Right lobe of liver (tissue), 6 donors: ENCODE results near the gene CTTN. TPM values are rescaled to one million over a fixed set of nuclear protein-coding genes. Genes with fewer than 3 reads are reported as not detected.

Source experiments
- ATAC-seq, 4 donors: fragments of 200-7000 bp; cut with Tn5 transposase; one replicate each; pipeline ENCODE4 v1.9.1; 2020; ENCODE audit warnings: mild to moderate bottlenecking in 4 of 4, moderate library complexity in 4 of 4
- DNase-seq, 3 donors: peaks; one replicate each; pipeline ENCODE4 v3.0.0-alpha.2; 2020
- H3K27ac ChIP-seq, 3 donors: fragments of 200-600 bp; one replicate each; pipeline ENCODE4 v1.8.0; 2022
- H3K27me3 ChIP-seq, 2 donors: fragments of 200-600 bp; one replicate each; pipeline ENCODE4 v1.8.0; 2022
- H3K36me3 ChIP-seq, 4 donors: fragments of 200-600 bp; sonication (generic) in 1 of 4; one replicate each; pipeline versions ENCODE4 v1.5.1 to v1.8.0; 2017 to 2022; ENCODE audit warnings: control low read depth in 1 of 4
- H3K4me1 ChIP-seq, 4 donors: fragments of 200-600 bp; sonication (generic) in 1 of 4; one replicate each; pipeline versions ENCODE4 v1.5.1 to v1.8.0; 2017 to 2022; ENCODE audit warnings: control low read depth in 1 of 4
- H3K4me3 ChIP-seq, 3 donors: fragments of 200-600 bp; one replicate each; pipeline ENCODE4 v1.8.0; 2022
- H3K9me3 ChIP-seq, 4 donors: fragments of 200-600 bp; sonication (generic) in 1 of 4; one replicate each; pipeline versions ENCODE4 v1.5.1 to v1.8.0; 2017 to 2022; ENCODE audit warnings: control low read depth in 1 of 4
- POLR2A ChIP-seq: fragments of 450-650 bp; IDR thresholded peaks from one replicate; pipeline ENCODE4 v1.6.1; 2017; ENCODE audit warnings: antibody characterized with exemption, mild to moderate bottlenecking
- WGBS: methylation state at CpG from one replicate; pipeline ENCODE4 v1.1.6; 2018; ENCODE audit warnings: low coverage, low lambda C conversion rate; ENCODE audit not compliant: insufficient coverage; ENCODE audit errors: missing lambda C conversion rate; 5-methylcytosine and 5-hydroxymethylcytosine counted together
- intact Hi-C, 2 donors: fragments of 100-400 bp; cut with DNase I; formaldehyde crosslinking; loops; one replicate each; pipeline versions ENCODE4 v1.11.2 to v1.14.1; 2022
- total RNA-seq, 6 experiments: library from RNA; depleted of rRNA in 2 of 6; stranded (reverse); fragments of >200 nt in 2 of 6; fragmentation: NEBNext Ultra II Directional in 3 of 6; extraction: Animal tissue kit (Norgen Biotek cat#: 25700) in 3 of 6; gene quantifications; one replicate each; pipeline versions ENCODE4 v1.1.0 to v1.2.4, GENCODE V29; 2016 to 2023
- TF ChIP-seq, protein P1 (sequence below), 4 donors: fragments of 200-600 bp in 3 of 4; fragments of 450-650 bp in 1 of 4; IDR thresholded peaks; one replicate each; pipeline versions ENCODE4 v1.5.1 to v1.8.0; 2016 to 2022; ENCODE audit warnings: antibody characterized with exemption in 4 of 4, mild to moderate bottlenecking in 2 of 4
- donor health status: DM: no; HTN: yes; CAD: no.
- donor health status: DM: no; HTN: no; CAD: no.
- donor health status: DM: no; HTN: no; CAD: no.
- donor health status: DM: no; HTN: yes; CAD: no.
- donor health status: DM: no; HTN: yes; CAD: no.

Gene CTTN
- total RNA-seq, 6 experiments from 2014 or later, result 63.6 to 90.8 (median 78.5) TPM

DNA sequence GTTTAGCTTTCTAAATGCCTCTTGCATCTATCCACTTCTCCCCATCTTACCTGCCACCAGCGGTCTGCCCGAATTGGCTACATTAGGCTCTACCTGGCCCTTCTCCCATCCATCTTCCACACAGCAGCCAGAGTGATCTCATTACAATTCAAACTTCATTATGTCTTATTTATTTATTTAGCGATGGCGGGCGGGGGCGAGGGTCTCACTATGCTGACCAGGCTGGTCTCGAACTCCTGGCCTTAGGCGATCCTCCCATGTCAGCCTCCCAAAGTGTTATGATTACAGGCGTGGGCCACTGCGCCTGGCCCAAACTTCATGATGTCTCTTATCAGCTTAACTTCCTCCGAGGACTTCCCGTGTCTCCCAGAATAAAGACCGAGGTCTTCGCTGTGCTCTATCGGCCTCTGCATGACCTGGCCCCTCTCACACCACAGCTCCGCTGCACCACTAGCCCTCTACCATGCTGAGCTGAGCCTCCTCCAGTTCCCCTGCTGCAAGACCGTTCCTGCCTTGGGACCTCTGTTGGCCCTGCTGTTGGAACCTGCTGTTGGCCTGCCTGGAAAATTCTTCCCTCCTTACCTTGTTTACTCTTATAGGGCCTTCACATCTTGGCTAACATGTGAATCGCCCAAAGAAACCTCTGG, 870 bp upstream of the CTTN start:
- Histone ChIP-seq H3K36me3 (no peaks in the 10 kb centered on the region), H3K4me3 (peak overlapping the region; percentile 71 to 82 (median 73)), H3K4me1 (peaks cover 0 to 16% (median 0%) of the 10 kb centered on the region in 4 donors), H3K9me3 (no peaks in the 10 kb centered on the region), H3K27me3 (no peaks in the 10 kb centered on the region), H3K27ac (peak overlapping the region in 1 of 3 donors; percentile 51)
- intact Hi-C loops, result no loop called here
- no peak for TF ChIP-seq POLR2A
- TF ChIP-seq, protein P1, sequence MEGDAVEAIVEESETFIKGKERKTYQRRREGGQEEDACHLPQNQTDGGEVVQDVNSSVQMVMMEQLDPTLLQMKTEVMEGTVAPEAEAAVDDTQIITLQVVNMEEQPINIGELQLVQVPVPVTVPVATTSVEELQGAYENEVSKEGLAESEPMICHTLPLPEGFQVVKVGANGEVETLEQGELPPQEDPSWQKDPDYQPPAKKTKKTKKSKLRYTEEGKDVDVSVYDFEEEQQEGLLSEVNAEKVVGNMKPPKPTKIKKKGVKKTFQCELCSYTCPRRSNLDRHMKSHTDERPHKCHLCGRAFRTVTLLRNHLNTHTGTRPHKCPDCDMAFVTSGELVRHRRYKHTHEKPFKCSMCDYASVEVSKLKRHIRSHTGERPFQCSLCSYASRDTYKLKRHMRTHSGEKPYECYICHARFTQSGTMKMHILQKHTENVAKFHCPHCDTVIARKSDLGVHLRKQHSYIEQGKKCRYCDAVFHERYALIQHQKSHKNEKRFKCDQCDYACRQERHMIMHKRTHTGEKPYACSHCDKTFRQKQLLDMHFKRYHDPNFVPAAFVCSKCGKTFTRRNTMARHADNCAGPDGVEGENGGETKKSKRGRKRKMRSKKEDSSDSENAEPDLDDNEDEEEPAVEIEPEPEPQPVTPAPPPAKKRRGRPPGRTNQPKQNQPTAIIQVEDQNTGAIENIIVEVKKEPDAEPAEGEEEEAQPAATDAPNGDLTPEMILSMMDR (IDR thresholded peaks at IDR 0.05), result no peak
- 45% methylated on average over 13 of the region's 18 CpGs for WGBS
- DNase-seq, result peak in 1 of 3 donors; percentile 48
- ATAC-seq, result peak; percentile 17 to 43 (median 20)

DNA sequence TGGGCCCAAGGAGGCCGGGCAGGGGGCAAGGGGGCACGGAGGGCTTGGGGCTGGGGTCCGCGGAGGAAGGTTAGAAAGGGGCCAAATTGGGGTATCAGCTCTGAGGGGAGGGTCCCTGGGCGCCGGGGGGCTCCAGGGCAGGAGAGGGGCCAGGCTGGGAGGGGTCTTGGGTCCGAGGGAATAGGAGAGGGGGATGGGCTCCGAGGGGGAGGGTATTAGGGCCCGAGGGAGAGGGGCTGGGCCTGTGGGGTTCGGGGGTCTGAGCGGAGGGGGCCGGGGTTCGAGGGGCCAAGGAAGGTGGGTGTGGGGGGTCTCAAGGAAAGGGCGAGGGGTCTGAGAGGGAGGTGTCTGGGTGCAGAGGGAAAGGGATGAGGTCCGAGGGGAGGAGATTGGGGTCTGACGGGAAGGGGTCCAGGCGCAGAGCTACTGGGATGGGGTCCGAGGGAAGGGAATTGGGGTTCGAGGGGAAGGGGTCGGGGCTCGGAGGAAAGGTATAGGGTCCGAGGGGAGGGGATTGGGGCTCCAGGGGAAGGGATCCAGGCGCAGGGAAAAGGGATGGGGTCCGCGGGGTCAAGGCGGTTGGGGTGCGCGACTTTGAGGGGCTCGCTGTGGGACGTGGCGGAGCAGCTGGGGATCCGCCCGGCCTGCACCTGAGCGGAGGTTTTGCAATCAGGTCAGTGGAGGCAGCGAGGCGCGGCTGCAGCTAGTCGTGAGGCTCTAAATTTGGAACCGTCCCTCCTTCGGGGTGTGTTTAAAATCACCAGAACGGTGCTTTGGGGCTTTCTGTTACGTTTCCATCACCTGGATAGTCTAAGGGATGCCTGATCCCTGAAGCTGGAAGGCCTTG, 728 bp downstream of the CTTN start:
- peaks cover 0 to 20% (median 0%) of the 10 kb centered on the region in 4 donors for H3K4me1 ChIP-seq
- TF ChIP-seq POLR2A, result no peak
- TF ChIP-seq, protein P1 (IDR thresholded peaks at IDR 0.05), result no peak
- peak overlapping the region; percentile 71 to 82 (median 73) for H3K4me3 ChIP-seq

DNA sequence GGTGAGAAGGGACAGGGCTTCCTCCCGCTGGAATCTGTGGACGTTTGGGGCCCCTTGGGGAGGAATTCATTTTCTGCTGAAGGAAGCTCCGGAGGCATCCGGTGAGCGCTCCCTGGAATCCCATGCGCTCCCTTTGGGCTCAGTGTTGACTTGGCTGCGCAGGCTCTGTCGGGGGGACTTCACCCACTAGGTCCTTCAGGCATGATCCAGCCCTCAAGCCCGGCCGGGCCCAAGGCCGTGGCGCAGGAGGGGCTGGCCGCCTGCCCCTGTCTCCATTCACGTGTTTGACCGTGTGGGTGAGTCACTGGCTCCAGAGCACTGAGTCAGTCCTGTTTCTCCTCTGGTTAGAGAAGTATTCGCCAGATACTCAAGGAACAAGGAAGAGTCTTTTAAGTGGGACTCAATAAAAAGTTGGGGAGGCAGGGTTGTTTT, 1.4 kb downstream of the CTTN start:
- intact Hi-C loops, result no loop called here
- Histone ChIP-seq H3K27ac (peak overlapping the region in 1 of 3 donors; percentile 73), H3K27me3 (no peaks in the 10 kb centered on the region), H3K36me3 (no peaks in the 10 kb centered on the region), H3K9me3 (no peaks in the 10 kb centered on the region), H3K4me1 (peaks cover 0 to 20% (median 0%) of the 10 kb centered on the region in 4 donors), H3K4me3 (peak overlapping the region; percentile 71 to 82 (median 73))
- WGBS, result 48% methylated on average over 2 of the region's 16 CpGs
- no peak for TF ChIP-seq POLR2A
- TF ChIP-seq, protein P1 (IDR thresholded peaks at IDR 0.05), result no peak
- DNase-seq (peak; percentile 52 to 72 (median 66)), ATAC-seq (peak; percentile 18 to 64 (median 49))

More for the DNA sequence above, 728 bp downstream of the CTTN start:
- no peaks in the 10 kb centered on the region for H3K9me3 ChIP-seq
- H3K27me3 ChIP-seq, result no peaks in the 10 kb centered on the region
- DNase-seq (peak in 2 of 3 donors; percentile 52 to 54), ATAC-seq (peak in 2 of 4 donors; percentile 2 to 3)
- intact Hi-C loops, result no loop called here
- no peaks in the 10 kb centered on the region for H3K36me3 ChIP-seq
- H3K27ac ChIP-seq, result peak overlapping the region in 1 of 3 donors; percentile 73
- 7% methylated on average over 40 of the region's 42 CpGs for WGBS

DNA sequence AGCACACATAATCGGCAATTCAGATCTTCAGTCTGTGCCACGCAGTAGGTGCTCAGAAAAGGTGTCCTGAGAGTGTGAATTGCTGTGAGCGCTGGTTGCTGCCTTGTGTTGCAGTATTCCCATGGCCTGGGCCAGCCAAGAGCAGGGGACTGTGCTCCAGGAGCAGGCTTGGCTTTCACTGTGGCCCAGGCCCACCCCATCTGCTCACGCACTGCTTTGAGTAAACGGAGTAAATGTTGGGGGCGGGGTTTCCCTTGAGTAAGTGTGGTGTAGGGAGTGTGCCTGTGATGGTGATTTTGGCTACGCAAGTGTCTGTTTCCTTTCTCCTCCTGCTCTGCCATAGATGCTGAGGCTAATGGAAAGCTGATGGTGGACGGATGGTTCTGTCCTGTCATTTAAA, 2.3 kb downstream of the CTTN start:
- Histone ChIP-seq H3K27me3 (no peaks in the 10 kb centered on the region), H3K9me3 (no peaks in the 10 kb centered on the region), H3K4me3 (no peak overlapping the region), H3K36me3 (peaks cover 0 to 3% (median 0%) of the 10 kb centered on the region in 4 donors), H3K27ac (no peak overlapping the region), H3K4me1 (peaks cover 0 to 21% (median 0%) of the 10 kb centered on the region in 4 donors)
- TF ChIP-seq, protein P1 (IDR thresholded peaks at IDR 0.05), result no peak
- TF ChIP-seq POLR2A, result no peak
- 92% methylated on average over 2 of the region's 8 CpGs for WGBS
- intact Hi-C loops, result no loop called here
- ATAC-seq (no peak), DNase-seq (no peak)
